ENCODE results near the gene PSMB9. TPM values are rescaled to one million over a fixed set of nuclear protein-coding genes. Genes with fewer than 3 reads are reported as not detected.
"Not testable (repeated sequence)": the region's sequence is repeated elsewhere in the genome, so short reads cannot be mapped to it uniquely, and the experiment has no call there.

The PSMB9 gene
- 11.7 TPM for total RNA-seq

DNA sequence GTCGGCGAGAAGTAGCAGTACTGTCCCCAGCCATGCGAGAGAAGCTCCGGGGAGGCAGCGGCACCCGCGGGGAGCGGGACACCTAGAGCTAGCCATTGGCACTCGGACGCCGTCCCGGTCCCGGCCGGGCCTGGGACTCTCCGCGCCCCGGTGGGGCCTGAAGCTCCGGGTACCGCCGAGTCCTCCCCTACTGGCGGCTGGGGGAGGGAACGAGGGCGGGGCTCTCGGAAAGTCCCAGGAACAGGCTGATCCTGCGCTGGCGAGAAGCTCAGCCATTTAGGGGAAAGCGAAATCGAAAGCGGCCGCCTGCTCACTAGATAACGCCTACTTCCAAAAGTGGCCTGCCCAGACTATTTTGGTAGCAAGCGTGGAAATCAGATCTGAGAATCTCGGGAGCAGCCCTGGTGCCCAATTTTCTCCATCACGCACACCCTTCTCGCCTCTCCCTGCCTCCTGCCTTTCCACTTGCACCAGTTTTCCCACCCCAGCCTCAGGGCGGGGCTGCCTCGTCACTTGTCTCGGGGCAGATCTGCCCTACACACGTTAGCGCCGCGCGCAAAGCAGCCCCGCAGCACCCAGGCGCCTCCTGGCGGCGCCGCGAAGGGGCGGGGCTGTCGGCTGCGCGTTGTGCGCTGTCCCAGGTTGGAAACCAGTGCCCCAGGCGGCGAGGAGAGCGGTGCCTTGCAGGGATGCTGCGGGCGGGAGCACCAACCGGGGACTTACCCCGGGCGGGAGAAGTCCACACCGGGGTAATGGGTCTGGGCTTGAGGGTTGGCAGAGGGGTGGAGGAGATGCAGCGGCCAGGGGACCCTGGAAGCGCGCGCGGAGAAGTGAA lies at the start of gene PSMB9, which contains the start of gene TAP1:
Gene PSMB9, plus strand, starts transcription at position 652 of the 835 bp plus-strand sequence. Its CDS starts 38 bp downstream, at position 690.
Gene TAP1, minus strand, starts transcription at position 164 of the 835 bp plus-strand sequence. Its CDS starts 68 bp downstream, at position 96.
- peak; percentile 96 for ATAC-seq

DNA sequence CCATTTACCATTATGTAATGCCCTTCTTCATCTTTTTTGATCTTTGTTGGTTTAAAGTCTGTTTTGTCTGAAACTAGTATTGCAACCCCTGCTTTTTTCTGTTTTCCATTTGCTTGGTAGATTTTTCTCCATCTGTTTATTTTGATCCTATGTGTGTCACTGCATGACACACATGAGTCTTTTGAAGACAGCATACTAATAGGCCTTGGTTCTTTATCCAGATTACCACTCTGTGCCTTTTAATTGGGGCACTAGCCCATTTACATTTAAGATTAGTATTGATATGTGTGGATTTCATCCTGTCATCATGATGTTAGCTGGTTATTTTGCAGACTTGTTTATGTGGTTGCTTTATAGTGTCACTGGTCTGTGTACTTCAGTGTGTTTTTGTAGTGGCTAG lies 48.6 kb upstream of the PSMB9 start:
- ATAC-seq: not testable (repeated sequence)

DNA sequence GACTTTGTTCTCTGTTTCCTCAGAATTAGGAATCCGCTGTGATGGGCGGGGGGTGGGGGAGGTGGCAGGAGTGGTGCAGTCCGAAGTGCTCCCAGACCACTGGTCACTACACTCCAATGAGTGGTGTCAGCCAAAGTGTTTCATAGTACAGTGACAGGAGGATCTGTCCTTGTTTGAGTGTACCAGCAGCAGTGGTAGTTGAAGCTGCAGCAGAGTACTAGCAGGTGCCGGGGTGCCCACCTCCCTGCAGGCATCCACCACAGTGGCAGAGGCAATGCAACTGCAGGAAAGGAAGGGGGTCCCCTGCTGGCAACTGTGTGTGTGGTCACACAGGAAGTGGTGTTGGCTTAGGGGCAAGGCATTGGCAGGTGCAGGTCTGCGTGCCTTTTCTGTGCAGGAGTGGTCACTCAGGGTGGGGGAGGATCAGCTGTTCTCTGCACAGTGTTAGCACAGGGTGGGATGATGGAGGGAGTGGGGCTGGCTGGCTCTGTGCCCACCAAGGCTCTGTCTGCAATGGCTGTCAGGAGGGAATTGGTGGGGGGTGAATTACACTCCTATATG lies 46.9 kb upstream of the PSMB9 start:
- ATAC-seq: peak; percentile 41

DNA sequence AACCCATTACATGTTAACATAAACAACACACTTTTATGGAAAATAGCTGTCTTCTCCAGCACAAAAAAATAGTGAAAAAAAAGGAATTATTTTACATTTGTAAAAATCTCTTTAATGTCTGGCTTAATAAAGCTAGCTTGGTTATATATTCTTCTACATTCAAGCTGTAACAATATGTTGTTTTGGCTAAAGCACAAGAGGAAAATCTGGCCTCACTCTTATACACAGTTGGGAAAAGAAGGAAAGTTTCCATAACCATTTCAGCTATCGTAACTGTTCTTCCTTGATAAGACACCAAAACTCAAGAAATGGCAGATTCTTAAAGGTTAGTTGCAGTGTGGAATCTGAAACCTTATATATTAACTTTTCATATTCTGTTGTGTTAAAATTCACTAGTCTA lies 44.8 kb upstream of the PSMB9 start:
- ATAC-seq: no peak

DNA sequence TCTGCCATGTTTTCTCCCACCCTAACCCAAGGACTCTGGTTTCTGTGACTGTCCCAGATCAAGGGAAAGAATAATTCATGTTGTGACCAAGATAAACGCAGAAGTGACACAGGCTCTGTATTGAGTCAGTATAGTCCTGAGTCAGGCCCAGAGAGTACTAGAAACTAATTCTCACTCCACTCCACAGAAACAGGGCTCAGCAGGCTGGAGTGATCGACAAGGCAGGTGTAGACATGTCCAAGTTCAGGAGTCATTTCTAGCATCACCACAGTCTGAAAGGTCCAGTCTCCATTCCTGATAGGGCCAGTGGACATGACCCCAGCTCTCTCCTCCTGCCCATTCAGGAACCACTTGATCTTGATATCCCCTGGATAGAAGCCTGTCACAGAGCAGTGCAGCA lies 39.8 kb upstream of the PSMB9 start:
- peak; percentile 80 for ATAC-seq

DNA sequence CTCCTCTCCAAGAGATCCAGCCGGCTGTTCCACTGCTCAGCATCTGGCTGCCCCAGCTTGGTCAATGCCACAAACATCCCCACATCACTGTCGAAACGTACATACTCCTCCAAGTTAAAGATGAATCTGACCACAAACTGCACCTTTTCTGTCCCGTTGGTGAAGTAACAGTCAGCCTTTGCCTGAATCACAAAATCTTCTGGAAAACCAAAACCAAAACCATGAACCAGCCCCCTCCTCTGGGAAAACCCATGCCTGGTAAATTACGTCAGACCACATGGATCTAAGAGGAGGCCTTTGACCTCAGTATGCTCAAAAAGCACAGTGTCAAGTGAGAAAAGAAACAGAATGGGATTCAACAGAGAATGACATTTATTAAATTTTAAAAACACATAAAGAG lies 38.9 kb upstream of the PSMB9 start:
- no peak for ATAC-seq

DNA sequence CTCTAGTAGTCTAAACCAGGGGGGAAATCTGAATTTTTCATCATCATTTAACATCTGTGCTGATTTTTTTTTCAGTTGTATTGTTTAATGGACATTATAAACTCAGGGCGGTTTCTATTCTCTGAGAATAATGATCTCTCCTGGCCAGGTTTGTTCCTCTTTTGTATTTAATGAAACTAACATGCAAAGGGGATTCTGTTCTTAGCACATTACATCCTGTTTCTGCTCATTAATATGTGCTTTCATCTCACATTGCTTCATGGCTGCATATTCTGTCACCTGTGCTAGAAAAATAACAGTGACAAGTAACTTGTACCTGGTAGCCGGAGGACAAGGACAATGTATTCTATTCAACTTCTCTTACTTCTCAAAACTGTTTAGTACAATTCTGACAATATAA lies 38.0 kb upstream of the PSMB9 start:
- ATAC-seq: no peak

DNA sequence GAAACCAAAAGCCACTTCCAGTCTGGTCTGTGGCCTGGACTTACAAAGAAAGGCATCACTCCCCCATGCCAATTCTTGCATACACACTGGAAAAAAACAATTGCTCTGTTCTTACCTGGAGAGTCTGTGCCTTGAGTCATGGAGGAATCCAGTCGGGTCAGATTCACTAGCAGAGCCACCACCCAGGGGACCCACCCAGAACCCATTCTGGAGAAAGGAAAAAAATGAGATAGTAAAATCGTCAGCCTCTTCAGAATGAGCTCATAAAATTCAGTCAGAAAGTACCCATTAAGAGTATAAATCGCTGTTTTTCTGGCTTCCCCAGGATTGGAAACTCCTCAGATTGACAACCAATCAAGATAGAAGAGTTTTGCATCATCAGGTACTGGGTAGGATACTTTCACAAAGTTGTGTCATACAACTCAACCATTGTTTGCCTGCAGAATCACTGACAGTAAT lies 37.2 kb upstream of the PSMB9 start, which contains the start of gene HLA-DOB:
Gene HLA-DOB, minus strand, starts transcription at position 257 of the 459 bp plus-strand sequence. Its CDS starts 51 bp downstream, at position 206.
- peak; percentile 83 for ATAC-seq

DNA sequence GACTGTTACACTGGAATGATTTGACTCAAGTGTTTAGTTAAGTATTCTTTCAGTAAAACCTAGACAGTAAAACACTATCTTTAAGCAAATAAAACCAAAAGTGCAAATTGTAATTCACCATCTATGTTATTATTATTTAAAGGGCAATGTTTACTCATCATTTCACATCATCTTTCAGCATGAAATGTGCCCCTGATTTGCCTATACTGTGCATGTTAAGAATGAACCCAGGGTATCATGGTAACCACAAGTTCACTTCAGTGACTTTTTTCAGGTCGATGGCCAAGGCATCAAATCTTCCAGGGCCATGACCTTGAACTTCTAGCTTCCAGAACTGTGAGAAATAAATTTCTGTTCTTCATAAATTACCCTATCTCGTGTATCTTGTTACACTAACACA lies 35.1 kb upstream of the PSMB9 start:
- ATAC-seq: no peak

DNA sequence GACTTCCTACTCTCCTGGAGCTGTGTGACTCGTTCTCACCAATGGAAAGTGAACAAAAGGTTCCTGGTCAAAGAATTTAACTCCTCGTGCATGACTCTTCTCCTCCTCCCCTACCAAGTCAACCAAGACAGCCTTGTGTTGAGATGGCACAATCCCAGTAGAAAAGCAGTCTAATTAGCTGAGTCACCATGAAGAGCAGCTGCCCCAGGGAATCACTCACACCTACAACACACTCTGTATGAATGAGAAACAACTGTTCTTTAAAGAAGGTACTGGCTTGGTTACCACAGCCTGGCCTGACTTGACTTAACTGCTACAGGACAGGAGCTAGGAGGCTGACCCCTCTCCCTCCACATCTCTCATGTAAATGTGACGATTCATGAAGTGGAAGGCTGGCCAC lies 34.3 kb upstream of the PSMB9 start:
- ATAC-seq: peak; percentile 92

DNA sequence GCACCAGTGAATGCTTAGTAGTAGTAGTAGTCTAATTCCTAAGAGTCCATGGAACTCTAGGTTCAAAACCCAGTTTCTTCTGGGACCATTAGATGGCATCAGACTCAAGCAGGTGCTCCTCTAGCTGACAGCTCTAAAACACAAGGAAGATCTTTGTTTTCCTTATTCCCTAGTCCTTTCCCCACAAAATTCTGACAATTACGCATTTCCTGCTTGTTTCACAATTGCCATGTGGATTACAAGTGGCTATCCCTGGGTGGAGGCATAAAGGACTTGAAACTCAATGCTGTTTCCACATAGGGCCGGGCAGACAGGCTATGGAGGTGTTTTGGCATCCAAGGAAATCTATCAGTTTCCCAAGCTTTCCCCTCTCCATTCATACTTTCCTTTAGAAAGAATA lies 28.0 kb upstream of the PSMB9 start:
- no peak for ATAC-seq

DNA sequence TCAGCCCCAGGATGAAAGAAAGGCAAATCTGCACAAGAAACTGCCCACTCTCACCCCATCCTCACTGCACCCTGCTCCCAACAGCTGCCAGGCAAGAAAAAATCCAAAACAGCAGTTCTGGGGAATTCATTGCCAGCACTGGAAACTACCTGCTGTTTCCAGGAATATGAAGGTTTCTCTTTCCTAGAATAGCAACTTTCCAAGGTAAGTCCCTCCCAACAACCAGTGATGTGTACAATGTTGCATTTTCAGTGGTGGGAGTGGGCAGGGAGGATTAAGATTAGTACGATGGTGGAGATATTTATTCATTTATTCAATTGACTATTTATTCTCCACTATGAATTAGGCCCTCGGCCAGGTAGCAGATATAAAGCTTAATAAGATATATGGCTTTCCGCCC lies 27.0 kb upstream of the PSMB9 start:
- ATAC-seq: no peak

DNA sequence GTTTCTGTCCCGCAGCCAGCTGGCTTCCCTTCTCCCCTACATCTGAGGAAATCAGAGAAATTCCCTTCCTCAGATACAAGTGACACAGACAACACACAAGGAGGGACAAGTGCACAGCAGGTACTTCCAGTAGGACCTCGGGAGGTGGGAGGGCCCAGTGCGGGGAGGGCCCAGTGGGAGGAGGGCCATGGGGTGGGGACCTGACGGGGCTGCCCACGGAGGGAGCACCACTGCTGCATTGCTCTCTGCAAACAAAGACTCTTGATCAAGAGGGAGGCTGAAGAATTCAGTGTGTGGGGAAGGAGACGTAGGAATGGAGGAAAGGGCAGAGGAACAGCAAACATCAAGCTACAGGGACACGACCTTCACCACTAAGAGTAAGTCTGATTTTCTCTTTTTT lies 24.5 kb upstream of the PSMB9 start:
- no peak for ATAC-seq

DNA sequence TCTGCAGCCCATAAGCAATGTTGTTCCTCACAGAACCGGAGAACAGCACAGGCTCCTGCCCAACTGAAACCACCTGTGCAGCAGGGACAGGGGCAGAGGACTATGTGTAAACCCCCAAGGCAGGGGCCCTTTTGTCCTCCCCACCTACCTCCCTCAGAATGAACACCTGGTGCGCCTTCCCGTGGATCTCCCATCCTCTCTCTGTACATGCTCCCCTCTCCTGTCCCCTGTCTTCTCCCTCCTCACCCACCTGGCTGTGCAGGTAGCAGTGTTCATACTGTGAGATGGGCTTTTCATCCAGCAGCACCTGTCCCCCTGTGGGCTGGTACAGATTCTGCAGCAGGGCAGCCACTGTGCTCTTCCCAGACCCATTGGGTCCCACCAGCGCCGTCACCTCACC lies 24.0 kb upstream of the PSMB9 start:
- no peak for ATAC-seq

DNA sequence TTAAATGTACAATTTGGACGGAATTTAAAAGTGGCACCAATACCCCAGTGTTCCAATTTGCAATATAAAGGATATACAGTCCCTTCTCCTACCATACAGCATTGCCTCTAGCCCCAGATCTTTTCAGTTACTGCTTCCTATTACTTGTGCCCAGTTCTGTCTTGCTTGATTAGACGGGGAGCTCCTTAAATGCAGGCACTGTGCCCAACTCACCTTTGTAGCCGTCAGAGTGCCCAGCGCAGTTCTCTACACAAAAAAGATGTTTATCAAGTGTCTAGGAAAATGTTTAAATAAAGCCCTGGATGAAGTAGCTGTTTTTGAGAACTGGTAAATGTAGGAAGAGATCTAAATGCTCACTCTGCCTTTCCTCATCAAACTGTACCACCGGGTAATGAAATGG lies 23.1 kb upstream of the PSMB9 start:
- no peak for ATAC-seq

DNA sequence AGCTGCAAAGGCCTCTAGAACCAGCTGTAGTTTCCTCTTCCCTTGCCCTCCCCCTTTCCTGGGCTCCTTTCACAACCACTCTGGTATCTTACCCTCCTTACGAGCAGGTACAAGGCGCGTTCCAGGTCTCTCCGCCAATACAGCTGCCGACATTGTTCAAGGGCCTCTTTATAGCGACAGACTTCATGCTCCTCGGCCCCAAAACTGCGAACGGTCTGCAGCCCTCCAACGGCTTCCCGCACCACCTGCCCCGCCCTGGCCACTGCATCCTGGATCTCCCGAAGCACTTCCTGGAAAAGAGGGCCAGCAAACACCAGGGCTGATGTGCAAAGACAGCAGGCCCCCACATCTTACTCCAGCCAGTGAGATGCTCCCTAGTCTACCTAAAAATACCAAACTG lies 21.5 kb upstream of the PSMB9 start:
- ATAC-seq: no peak

DNA sequence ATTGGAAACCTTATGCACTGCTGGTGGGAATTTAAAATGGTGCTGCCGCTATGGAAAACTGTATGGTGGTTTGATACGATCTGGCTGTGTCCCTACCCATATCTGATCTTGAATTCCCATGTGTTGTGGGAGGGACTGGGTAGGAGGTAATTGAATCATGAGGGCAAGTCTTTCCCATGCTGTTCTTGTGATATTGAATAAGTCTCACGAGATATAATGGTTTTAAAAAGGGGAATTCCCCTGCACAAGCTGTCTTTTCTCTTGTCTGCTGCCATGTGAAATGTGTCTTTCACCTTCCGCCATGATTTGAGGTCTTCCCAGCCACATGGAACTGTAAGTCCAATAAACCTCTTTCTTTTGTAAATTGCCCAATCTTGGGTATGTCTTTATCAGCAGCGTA lies 20.3 kb upstream of the PSMB9 start:
- ATAC-seq: no peak

DNA sequence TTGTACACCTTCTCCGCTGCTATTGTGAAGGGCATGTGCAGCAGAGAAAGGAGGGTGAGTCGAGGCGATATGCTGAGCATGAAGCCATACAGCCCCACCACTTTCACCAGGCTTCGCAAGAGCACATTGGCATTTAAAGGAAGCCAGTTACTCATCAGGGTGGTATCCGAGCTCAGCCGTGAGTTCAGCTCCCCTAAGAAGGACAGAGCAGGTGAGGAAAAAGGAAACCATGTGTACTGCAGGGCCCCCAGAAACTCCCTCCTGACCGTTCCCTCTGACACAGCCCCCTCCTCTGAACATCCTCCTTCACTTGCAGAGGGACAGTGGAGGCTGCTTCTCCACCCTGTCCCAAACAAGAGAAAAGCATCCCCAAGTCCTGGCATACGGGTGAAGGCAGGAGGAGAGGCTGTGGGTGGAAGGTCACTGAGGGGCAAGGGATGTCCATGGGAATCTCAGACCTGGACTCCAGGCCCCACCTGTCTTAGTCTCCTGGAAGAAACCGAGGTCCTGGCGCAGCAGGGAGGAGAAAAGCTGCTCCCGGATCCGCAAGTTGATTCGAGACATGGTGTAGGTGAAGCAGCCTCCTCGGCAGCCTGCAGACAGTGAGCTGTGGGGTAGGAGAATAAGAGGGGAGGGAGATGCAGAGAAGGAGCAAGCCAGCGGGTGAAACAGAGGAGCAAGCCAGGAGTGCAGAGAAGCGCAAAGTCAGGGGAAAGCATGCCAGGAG lies 18.7 kb upstream of the PSMB9 start:
- ATAC-seq: no peak

DNA sequence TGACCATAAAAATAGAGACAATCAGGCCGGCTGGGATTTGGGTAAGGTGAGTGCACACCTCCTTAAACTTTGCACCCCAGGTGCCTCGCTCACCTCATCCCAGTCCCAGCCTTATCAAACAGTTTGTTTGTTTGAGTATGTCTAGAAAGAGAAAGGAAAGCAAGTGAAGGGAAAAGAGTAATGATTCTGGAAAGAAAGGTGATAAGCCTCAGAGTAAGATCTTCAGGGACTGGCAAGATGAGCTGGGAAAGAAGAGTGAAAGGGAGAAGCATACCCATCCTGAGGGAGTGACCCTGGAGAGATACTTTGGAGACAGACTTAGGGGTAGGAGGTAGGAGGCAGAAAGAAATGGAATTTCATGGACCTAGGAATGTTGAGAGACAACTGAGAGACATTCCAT lies 17.1 kb upstream of the PSMB9 start:
- no peak for ATAC-seq

DNA sequence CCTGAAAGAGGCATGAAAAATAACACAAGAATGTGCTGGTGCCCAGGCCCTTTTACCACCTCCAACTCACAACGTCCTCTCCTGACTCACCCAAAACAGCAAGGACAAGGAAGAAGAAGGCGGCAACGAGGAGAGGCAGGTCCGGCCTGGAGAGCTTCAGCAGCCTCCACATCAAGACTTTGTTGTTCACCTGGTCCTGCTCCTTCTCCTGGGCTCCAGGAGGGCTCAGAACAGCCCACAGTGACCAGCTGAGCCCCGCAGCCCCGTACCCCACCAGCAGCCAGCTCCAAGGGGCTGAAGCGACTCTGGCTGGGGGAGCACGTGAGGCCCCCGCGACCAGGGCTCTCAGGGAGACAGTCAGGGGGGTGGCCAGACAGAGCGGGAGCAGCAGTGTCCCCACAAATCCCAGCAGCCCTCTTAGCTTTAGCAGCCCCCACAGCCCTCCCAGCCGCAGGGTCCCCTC lies 16.3 kb upstream of the PSMB9 start:
- ATAC-seq: peak; percentile 70

DNA sequence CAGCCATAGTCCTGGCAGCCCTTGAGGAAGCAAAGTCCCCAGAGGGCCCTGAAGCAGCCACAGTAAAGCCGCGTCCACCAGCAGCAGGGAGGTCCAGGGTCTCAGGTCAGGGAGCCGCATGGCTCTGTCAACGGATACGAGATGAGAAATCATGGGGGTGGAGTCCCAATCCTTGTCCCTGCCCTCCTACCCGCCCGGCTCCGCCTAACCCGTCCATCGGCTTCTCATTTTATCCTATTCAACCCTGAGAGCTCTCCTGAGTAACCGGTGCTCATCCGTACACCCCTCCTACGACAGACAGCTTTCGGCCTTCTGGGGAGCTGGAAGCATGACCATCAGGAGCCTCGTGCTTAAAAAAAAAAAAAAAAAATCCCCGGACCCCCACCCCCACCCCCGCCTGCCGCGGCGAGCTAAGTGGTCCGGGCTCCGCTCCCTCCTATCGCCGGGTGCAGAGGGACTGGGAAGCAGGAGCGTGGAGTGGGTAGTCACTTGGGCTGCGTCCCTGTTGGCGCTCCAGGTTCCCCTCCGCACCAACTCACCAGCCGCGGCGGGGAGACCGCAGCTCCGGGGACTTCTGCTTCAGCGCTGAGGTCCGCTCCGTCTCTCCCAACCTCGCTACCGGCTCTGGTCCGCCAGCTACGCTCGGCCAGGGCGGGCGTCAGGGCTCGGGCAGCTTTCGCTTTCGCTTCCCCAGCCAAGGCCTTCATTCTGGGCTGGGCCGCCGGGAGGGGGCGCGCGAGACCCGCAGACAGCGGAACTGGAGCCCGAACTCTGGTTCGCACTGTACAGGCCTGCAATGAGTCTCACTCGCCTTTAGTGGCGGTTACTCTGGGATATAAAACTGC lies 15.7 kb upstream of the PSMB9 start, which contains the start of gene TAP2:
Gene TAP2, minus strand, starts transcription at position 626 of the 845 bp plus-strand sequence. Its CDS starts 506 bp downstream, at position 120.
- ATAC-seq: peak; percentile 92

DNA sequence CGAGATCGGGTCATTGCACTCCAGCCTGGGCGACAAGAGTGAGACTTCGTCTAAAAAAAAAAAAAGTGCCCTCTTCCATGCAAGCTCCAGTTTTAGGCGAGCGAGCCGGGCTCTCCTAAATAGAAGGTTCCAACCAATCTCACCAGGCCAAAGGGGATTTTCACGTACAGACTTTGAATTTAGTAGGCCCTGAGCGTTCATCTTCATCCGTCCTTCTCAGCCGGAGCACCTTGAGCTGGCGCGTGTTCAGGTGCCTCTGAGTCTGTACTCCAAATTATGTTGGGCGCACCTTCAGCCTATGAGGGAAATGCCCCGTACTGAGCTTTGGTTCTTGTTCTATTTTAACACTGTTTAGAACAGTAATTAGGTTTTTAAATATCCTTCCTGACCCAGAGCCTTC lies 14.6 kb upstream of the PSMB9 start:
- no peak for ATAC-seq

Measured in esophagus mucosa (tissue), 1 donor.